ENCODE results near the gene PNPO.

Gene PNPO

GRCh38 chr17:47925678-47925988, 15.7 kb upstream of the PNPO start:
- ATAC-seq (ENCODE audit: insufficient read depth, low read depth), result no peak
- H2AFZ ChIP-seq (ENCODE audit: low read depth, low read length), result no peak overlapping the region
- H3K4me1 ChIP-seq (ENCODE audit: insufficient read depth, low read length), result no peaks in the 10 kb centered on the region
- peaks cover 67% of the 10 kb centered on the region for H3K36me3 ChIP-seq (ENCODE audit: insufficient read depth, low read length)
- H3K27ac ChIP-seq (ENCODE audit: low read length), result no peak overlapping the region
- H3K4me3 ChIP-seq (ENCODE audit: low read depth in 1 of 2, low read length in 2 of 2), result no peak overlapping the region
- H3K9ac ChIP-seq (ENCODE audit: low read depth, low read length), result no peak overlapping the region
- H3K79me2 ChIP-seq (ENCODE audit: insufficient read depth, low read length), result no peaks in the 10 kb centered on the region
- no peaks in the 10 kb centered on the region for H3K9me3 ChIP-seq (ENCODE audit: insufficient read depth, low read length, severe bottlenecking)
- no peak for DNase-seq
- no peak for TF ChIP-seq CTCF (IDR thresholded peaks at IDR 0.05; ENCODE audit: borderline replicate concordance, extremely low read depth, low read length, poor library complexity, severe bottlenecking)
- no peak for TF ChIP-seq EZH2 (IDR thresholded peaks at IDR 0.05; ENCODE audit: borderline replicate concordance, low read depth, low read length, severe bottlenecking)
- no peaks in the 10 kb centered on the region for H3K27me3 ChIP-seq (ENCODE audit: insufficient read depth, low read length, poor library complexity)
- no peaks in the 10 kb centered on the region for H4K20me1 ChIP-seq (ENCODE audit: insufficient read depth, low read length)
- H3K4me2 ChIP-seq (ENCODE audit: insufficient read depth, low read length), result no peak overlapping the region

- no peaks in the 10 kb centered on the region for H3K79me2 ChIP-seq (ENCODE audit: insufficient read depth, low read length)
- no peak overlapping the region for H2AFZ ChIP-seq (ENCODE audit: low read depth, low read length)
- DNase-seq, result no peak
- H3K9ac ChIP-seq (ENCODE audit: low read depth, low read length), result no peak overlapping the region
- no peak for TF ChIP-seq CTCF (IDR thresholded peaks at IDR 0.05; ENCODE audit: borderline replicate concordance, extremely low read depth, low read length, poor library complexity, severe bottlenecking)
- TF ChIP-seq EZH2 (IDR thresholded peaks at IDR 0.05; ENCODE audit: borderline replicate concordance, low read depth, low read length, severe bottlenecking), result no peak
- no peak overlapping the region for H3K4me3 ChIP-seq (ENCODE audit: low read depth in 1 of 2, low read length in 2 of 2)
- no peaks in the 10 kb centered on the region for H3K27me3 ChIP-seq (ENCODE audit: insufficient read depth, low read length, poor library complexity)
- H3K36me3 ChIP-seq (ENCODE audit: insufficient read depth, low read length), result peaks cover 60% of the 10 kb centered on the region
- no peaks in the 10 kb centered on the region for H3K4me1 ChIP-seq (ENCODE audit: insufficient read depth, low read length)
- no peak for ATAC-seq (ENCODE audit: insufficient read depth, low read depth)
- H4K20me1 ChIP-seq (ENCODE audit: insufficient read depth, low read length), result no peaks in the 10 kb centered on the region
- no peaks in the 10 kb centered on the region for H3K9me3 ChIP-seq (ENCODE audit: insufficient read depth, low read length, severe bottlenecking)
- H3K27ac ChIP-seq (ENCODE audit: low read length), result no peak overlapping the region
- H3K4me2 ChIP-seq (ENCODE audit: insufficient read depth, low read length), result no peak overlapping the region
These were observed 13.5 kb upstream of the PNPO start for GRCh38 chr17:47927821-47928400.

GRCh38 chr17:47928415-47928814, 13.0 kb upstream of the PNPO start:
- Histone ChIP-seq H2AFZ (ENCODE audit: low read depth, low read length) (no peak overlapping the region), H3K4me1 (ENCODE audit: insufficient read depth, low read length) (no peaks in the 10 kb centered on the region), H3K79me2 (ENCODE audit: insufficient read depth, low read length) (no peaks in the 10 kb centered on the region), H3K4me3 (ENCODE audit: low read depth in 1 of 2, low read length in 2 of 2) (no peak overlapping the region), H3K27me3 (ENCODE audit: insufficient read depth, low read length, poor library complexity) (no peaks in the 10 kb centered on the region), H3K4me2 (ENCODE audit: insufficient read depth, low read length) (no peak overlapping the region), H3K36me3 (ENCODE audit: insufficient read depth, low read length) (peaks cover 55% of the 10 kb centered on the region), H3K9me3 (ENCODE audit: insufficient read depth, low read length, severe bottlenecking) (no peaks in the 10 kb centered on the region), H3K27ac (ENCODE audit: low read length) (no peak overlapping the region), H3K9ac (ENCODE audit: low read depth, low read length) (no peak overlapping the region), H4K20me1 (ENCODE audit: insufficient read depth, low read length) (no peaks in the 10 kb centered on the region)
- TF ChIP-seq CTCF (IDR thresholded peaks at IDR 0.05; ENCODE audit: borderline replicate concordance, extremely low read depth, low read length, poor library complexity, severe bottlenecking) (no peak), EZH2 (IDR thresholded peaks at IDR 0.05; ENCODE audit: borderline replicate concordance, low read depth, low read length, severe bottlenecking) (no peak)
- no peak for ATAC-seq (ENCODE audit: insufficient read depth, low read depth)
- no peak for DNase-seq
